ENCODE measurements around the gene PASK. TPM values are rescaled to one million over a fixed set of nuclear protein-coding genes. Genes with fewer than 3 reads are reported as not detected.

Gene PASK
- polyA plus RNA-seq, 3 donors, result 2.8 to 3.7 (median 3.4) TPM

DNA sequence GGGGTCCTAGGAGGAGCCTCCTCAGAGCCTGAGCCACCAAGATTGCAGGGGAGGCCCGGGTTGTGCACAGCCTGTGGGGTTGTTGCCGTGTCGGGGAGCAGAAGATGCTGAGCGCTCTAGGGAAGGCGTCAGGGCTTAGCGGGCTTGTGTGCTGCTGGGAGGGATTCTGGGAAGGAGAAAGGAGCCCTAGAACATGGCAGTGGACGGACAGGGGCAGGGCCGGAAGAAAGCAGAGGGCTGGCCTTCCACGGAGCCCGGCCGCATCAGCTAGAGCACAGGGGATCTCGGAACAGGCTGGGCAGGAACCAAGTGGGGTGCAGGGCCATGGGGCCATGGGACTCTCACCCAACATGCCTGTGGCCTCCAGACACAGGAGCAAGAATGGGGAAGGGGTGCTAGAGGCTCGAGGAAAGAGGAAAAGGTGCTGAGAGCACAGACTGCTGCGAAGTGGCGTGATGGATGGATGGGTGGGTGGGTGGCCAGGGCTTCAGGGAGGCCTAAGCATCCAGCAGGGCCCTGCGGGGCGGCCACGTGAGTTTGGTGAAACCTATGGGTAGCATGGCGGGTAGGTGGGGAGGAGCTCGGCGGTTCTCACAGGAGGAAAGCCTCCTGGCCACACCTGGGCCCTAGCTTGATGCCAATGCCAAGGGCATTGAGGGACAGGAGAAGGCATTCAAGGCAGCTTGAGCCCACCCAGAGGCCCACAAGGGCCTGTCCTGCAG, 82.9 kb downstream of the PASK start:
- H3K27ac ChIP-seq (ENCODE audit: low read depth, low read length), result no peak overlapping the region
- WGBS, 3 donors, result 94 to 95% (median 95%) methylated on average over 21 of the region's 21 CpGs

DNA sequence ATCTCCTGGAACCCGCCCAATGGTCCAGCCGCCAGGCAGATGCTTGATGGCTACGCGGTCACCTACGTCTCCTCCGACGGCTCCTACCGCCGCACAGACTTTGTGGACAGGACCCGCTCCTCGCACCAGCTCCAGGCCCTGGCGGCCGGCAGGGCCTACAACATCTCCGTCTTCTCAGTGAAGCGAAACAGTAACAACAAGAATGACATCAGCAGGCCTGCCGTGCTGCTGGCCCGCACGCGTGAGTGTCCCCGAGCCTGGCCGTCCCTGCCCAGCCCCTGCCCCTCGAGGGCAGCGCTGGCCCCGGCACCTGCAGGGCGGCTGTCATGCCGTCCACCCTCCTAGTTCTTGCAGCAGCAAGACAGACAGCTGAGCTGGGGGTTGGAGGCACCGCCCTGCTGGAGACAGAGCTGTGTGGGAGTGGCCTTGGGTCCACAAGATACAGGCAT, 83.9 kb downstream of the PASK start:
- 92 to 94% (median 92%) methylated on average over 26 to 27 of the region's 27 CpGs for WGBS, 3 donors
- no peak overlapping the region for H3K27ac ChIP-seq (ENCODE audit: low read depth, low read length)

DNA sequence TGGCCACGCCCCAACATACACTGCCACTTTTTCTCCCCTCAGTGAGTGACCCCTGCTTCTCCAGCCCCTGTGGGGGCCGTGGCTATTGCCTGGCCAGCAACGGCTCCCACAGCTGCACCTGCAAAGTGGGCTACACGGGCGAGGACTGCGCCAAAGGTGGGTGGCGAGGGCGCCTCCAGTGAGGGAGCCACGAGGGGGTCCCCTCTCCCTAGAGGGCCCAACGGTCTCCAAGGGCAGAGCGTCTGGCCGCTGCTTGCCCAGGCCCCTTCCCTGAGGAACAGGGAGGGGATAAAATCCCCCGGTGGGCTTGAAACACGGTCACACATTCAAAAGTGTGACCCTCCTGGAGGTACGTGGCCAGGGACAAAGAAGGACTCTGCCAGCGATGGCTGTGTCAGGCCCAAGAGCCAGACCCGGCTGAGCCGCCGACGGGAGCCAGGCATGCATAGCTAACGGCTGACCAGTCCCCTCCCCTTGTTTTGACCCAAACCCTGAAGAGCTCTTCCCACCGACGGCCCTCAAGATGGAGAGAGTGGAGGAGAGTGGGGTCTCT, 84.4 kb downstream of the PASK start:
- WGBS, 3 donors, result 84 to 93% (median 92%) methylated on average over 20 to 23 of the region's 23 CpGs
- no peak overlapping the region for H3K27ac ChIP-seq (ENCODE audit: low read depth, low read length)

DNA sequence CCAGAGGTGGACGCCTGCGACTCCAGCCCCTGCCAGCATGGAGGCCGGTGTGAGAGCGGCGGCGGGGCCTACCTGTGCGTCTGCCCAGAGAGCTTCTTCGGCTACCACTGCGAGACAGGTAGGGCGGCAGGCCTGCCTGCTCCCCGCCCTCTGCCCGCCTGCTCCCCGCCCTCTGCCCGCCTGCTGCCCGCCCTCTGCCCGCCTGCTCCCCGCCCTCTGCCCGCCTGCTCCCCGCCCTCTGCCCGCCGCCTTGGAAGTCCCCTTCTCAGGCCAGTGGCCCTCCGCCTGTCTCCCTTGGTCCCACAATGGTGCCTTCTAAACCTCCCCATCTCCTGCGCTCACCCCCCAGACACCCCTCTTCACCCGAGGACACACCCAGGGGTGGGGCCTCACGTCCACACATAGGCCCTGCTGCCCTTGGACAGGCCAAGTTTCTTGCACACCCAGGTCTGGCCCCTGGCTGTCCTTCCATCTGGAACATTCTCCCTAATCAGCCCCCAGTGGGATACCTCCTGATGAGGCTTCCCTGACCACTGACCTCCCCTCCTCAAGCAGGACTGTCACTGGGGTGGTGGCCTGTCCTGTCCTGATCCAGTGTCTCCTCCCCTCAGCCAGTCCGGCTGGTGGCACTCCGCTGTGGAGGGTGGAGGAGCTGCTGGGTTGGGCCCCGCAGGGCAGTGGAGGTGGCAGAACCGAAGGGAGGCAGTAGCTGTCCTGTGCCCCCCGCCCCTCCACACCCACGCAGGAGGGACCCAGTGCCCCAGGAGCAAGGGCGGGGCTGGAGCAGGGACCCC, 85.1 kb downstream of the PASK start:
- no peak overlapping the region for H3K27ac ChIP-seq (ENCODE audit: low read depth, low read length)
- 28 to 48% (median 42%) methylated on average over 27 to 32 of the region's 32 CpGs for WGBS, 3 donors

DNA sequence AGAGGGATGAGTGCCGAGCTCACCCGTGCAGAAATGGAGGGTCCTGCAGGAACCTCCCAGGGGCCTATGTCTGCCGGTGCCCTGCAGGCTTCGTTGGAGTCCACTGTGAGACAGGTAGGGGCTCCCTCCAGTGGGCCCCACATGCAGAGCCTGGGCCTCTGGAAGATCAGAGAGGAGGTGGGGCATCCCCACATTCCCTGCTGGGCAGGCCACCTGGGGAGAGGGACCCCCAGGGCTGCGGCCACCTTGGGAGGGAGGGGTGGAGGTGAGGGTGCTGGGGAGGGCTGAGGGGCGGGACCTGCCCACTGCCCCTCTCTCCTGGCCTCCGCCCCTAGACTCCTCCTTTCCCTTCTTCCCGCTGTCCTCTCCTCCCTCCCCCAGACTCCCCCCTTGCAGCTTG, 85.7 kb downstream of the PASK start:
- WGBS, 3 donors, result 32 to 40% (median 37%) methylated on average over 4 to 8 of the region's 8 CpGs

DNA sequence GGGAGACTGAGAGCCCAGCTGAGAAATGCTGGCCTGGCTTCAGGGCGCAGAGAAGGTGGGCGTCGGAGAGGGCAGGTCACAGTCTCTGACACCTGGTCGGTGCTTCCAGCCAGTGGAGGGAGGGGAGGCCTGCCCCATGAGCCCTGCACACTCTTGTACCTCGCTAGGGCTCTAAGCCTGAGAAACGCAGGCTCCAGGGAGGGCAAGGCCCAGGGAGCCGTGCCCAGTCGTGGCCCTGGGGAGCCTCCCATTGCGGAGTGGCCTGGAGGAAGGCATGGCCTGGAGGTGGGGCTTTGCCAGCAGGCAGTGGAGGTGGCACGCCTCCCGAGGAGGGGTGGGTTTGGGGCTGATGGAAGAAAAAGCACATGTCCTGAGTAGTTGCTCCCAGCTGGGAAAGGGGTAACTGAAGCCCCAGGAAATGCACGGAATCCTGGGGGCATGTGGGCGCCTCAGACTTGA, 86.2 kb downstream of the PASK start:
- no peak overlapping the region for H3K27ac ChIP-seq (ENCODE audit: low read depth, low read length)
- WGBS, 3 donors, result 53 to 61% (median 60%) methylated on average over 13 of the region's 13 CpGs

More for the DNA sequence above, 85.7 kb downstream of the PASK start:
- H3K27ac ChIP-seq (ENCODE audit: low read depth, low read length), result no peak overlapping the region

DNA sequence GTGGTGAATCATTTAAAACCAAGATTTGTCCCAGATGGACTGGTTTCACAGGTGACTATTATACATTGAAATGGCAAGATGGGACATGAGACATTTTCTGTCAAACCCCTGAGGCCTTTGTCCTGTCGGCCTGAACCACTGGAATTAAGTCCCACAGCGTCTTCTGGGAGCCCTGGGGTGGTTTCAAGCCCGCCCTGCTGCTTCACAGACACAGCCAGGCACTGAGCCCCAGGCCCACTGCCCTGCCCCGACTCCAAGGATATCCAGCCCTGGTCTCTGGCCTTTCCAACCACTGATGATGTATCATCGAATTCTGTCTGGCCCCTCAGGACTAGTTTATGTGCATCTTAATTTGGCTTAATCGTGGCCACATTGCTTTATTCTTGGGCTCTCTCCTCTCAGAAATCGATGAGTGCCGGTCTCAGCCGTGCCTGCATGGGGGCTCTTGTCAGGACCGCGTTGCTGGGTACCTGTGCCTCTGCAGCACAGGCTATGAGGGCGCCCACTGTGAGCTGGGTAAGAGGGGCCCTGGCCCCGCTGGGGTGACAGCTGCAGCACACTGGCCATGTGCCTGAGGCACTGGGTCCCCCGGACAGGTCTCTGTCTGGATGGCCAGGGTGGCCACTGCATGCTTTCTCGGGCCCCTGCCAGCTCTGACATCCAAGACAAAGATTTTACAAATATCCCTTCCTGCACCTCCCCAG, 86.7 kb downstream of the PASK start:
- whole genome bisulfite sequencing, 3 donors, result 83 to 86% (median 83%) methylated on average over 15 of the region's 15 CpGs
- no peak overlapping the region for H3K27ac ChIP-seq (ENCODE audit: low read depth, low read length)

DNA sequence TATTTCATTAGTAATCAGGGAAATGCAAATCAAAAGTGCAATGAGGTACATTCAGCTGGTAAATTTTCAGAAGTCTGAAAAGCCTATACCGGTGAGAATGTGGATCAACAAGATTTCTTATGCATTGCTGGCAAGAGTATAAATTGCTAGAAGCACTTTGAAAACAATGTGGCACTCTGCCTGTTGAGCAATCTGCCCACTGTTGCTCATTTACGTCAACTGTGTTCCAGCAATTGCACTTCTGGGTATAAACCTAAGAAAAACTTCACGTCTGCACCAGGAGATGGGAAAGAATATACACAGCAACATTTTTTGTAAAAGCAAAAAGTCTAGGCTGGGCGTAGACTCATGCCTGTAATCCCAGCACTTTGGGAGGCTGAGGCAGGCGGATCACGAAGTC, 88.0 kb downstream of the PASK start:
- no peak overlapping the region for H3K27ac ChIP-seq (ENCODE audit: low read depth, low read length)
- WGBS, 3 donors, result 71 to 78% (median 75%) methylated on average over 6 of the region's 6 CpGs

Other genes starting within 250 kb of the PASK start
- 1 to 10 TPM in 1 of 3 donors, under 1 TPM in 2; 0.01 to 1.3 (median 0.02) TPM for gene CROCC2, start 243.1 kb downstream of the PASK start, polyA plus RNA-seq
- 10 to 100 TPM in 2 of 3 donors, 1 to 10 TPM in 1; 3.3 to 18.1 (median 17.8) TPM for gene SNED1, start 150.9 kb downstream of the PASK start, polyA plus RNA-seq
- gene MTERF4, start 47.2 kb downstream of the PASK start, polyA plus RNA-seq, result 10 to 100 TPM; 23.5 to 34.8 (median 24.4) TPM
- gene PPP1R7, start 995 bp upstream of the PASK start, polyA plus RNA-seq, result 10 to 100 TPM; 43.4 to 71.8 (median 56.7) TPM
- 1 to 10 TPM in 1 of 3 donors, under 1 TPM in 2; 0.44 to 2.5 (median 0.56) TPM for gene ANO7, start 39.2 kb upstream of the PASK start, polyA plus RNA-seq
- gene HDLBP, start 166.2 kb upstream of the PASK start, polyA plus RNA-seq, result 100 to 1,000 TPM; 187 to 327 (median 208) TPM
- 100 to 1,000 TPM; 133 to 335 (median 211) TPM for gene SEPTIN2, start 166.5 kb upstream of the PASK start, polyA plus RNA-seq
- gene FARP2, start 206.8 kb upstream of the PASK start, polyA plus RNA-seq, result 10 to 100 TPM; 10.2 to 17.5 (median 14.1) TPM

Data from adipose tissue (tissue), 3 donors.